Right atrium auricular region (tissue), 2 donors: Measurements from ENCODE around the gene EMC9. TPM values are rescaled to one million over a fixed set of nuclear protein-coding genes. Genes with fewer than 3 reads are reported as not detected.

Source experiments
- DNase-seq: peaks from one replicate; pipeline ENCODE4 v3.0.0-alpha.2; 2019; ENCODE audit warnings: low spot score
- H3K27ac ChIP-seq, 2 donors: fragments of 200-600 bp; sonication (generic); 1 replicate in 1 of 2; 2 replicates in 1 of 2; pipeline ENCODE4 v1.5.1; 2016 to 2019
- H3K27me3 ChIP-seq, 2 donors: fragments of 200-600 bp; sonication (generic); one replicate each; pipeline versions ENCODE4 v1.5.1 to v1.6.0; 2017 to 2019
- H3K36me3 ChIP-seq: fragments of 200-600 bp; sonication (generic); one replicate; pipeline ENCODE4 v1.5.1; 2016
- H3K4me1 ChIP-seq, 2 donors: fragments of 200-600 bp; sonication (generic); one replicate each; pipeline versions ENCODE4 v1.5.1 to v1.6.0; 2017 to 2019
- H3K4me3 ChIP-seq, 2 donors: fragments of 200-600 bp; sonication (generic); 1 replicate in 1 of 2; 2 replicates in 1 of 2; pipeline ENCODE4 v1.5.1; 2017 to 2019; ENCODE audit warnings: mild to moderate bottlenecking in 1 of 2, moderate library complexity in 1 of 2
- H3K9me3 ChIP-seq, 2 donors: fragments of 200-600 bp; sonication (generic); one replicate each; pipeline ENCODE4 v1.5.1; 2019
- total RNA-seq, 2 donors: library from RNA; depleted of rRNA; stranded (reverse); fragments of >200 nt; gene quantifications; one replicate each; pipeline ENCODE4 v1.1.0, GENCODE V29; 2016
- TF ChIP-seq, protein P1 (sequence below), 2 donors: fragments of 200-600 bp; sonication (generic); IDR thresholded peaks; one replicate each; pipeline ENCODE4 v1.5.1; 2019; ENCODE audit warnings: antibody characterized with exemption in 2 of 2

EMC9 gene
- total RNA-seq, 2 donors from 2014 or later: 9.9 to 16.8 TPM

DNA sequence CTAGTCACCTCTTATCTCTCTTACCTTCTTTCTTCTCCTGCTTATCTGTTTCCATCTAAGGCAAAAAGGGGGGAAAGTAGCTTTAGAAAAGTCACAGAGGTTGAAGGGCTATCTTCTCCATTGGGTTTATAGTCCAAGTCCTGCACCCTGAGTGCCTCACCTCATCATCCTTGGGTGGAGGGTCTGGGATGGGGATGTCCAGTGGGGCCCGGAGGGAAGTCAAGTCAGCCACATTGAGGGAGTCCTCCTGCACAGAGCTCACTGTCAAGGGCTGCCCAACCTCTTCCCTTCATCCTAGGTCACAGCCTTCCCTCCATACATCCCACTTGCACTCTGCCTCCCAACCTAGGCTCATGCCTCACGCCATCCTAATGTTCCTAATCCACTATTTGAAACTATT is 3.8 kb upstream of the EMC9 start:
- Histone ChIP-seq H3K27ac (no peak overlapping the region), H3K9me3 (no peaks in the 10 kb centered on the region), H3K27me3 (no peaks in the 10 kb centered on the region), H3K4me1 (peaks cover 0 to 45% of the 10 kb centered on the region in 2 donors), H3K36me3 (peaks cover 15% of the 10 kb centered on the region), H3K4me3 (no peak overlapping the region)
- TF ChIP-seq, protein P1, sequence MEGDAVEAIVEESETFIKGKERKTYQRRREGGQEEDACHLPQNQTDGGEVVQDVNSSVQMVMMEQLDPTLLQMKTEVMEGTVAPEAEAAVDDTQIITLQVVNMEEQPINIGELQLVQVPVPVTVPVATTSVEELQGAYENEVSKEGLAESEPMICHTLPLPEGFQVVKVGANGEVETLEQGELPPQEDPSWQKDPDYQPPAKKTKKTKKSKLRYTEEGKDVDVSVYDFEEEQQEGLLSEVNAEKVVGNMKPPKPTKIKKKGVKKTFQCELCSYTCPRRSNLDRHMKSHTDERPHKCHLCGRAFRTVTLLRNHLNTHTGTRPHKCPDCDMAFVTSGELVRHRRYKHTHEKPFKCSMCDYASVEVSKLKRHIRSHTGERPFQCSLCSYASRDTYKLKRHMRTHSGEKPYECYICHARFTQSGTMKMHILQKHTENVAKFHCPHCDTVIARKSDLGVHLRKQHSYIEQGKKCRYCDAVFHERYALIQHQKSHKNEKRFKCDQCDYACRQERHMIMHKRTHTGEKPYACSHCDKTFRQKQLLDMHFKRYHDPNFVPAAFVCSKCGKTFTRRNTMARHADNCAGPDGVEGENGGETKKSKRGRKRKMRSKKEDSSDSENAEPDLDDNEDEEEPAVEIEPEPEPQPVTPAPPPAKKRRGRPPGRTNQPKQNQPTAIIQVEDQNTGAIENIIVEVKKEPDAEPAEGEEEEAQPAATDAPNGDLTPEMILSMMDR (IDR thresholded peaks at IDR 0.05): no peak
- DNase-seq: no peak

DNA sequence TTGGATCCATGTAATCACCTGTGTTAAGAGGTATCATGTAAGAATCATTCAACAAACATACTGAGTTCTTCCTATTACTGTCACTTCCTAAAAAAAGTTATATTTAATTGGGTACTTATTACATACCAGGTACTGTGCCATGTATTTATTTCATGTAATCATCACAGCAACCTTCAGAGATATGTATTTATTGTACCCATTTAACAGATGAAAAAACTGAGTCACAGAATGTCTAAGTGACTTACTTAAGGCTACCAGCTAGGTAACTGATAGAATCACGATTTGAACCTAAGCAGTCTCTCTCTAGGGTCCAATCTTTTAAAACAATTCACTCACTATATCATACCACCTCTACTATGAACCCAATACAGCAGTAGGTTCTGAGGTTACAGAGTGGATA is 3.1 kb upstream of the EMC9 start:
- TF ChIP-seq, protein P1 (IDR thresholded peaks at IDR 0.05): no peak
- Histone ChIP-seq H3K4me3 (no peak overlapping the region), H3K27me3 (no peaks in the 10 kb centered on the region), H3K27ac (no peak overlapping the region), H3K4me1 (peaks cover 0 to 52% of the 10 kb centered on the region in 2 donors), H3K9me3 (no peaks in the 10 kb centered on the region), H3K36me3 (peaks cover 8% of the 10 kb centered on the region)
- no peak for DNase-seq

DNA sequence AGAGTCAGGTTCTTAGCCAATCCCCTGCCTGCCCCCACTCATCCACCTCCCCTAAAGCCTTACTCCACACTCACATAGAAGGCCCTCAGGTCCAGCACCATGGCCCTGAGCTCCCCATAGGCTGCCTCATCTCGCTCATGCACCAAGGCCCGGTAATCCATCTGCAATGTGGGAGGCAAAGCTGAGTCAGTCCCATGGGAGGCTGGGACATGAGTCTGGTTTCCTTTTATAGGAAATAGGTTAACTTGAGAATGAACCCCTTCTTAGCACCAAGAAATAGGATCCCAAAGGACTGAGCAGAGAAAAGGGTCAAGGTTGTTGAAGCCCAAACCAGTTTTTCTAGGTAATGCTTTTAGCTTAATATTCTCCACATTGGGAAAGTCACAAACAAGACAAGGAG is 2.1 kb upstream of the EMC9 start:
- Histone ChIP-seq H3K4me3 (no peak overlapping the region), H3K9me3 (no peaks in the 10 kb centered on the region), H3K27me3 (no peaks in the 10 kb centered on the region), H3K4me1 (peaks cover 0 to 52% of the 10 kb centered on the region in 2 donors), H3K36me3 (peaks cover 10% of the 10 kb centered on the region), H3K27ac (no peak overlapping the region)
- no peak for DNase-seq
- TF ChIP-seq, protein P1 (IDR thresholded peaks at IDR 0.05): no peak

DNA sequence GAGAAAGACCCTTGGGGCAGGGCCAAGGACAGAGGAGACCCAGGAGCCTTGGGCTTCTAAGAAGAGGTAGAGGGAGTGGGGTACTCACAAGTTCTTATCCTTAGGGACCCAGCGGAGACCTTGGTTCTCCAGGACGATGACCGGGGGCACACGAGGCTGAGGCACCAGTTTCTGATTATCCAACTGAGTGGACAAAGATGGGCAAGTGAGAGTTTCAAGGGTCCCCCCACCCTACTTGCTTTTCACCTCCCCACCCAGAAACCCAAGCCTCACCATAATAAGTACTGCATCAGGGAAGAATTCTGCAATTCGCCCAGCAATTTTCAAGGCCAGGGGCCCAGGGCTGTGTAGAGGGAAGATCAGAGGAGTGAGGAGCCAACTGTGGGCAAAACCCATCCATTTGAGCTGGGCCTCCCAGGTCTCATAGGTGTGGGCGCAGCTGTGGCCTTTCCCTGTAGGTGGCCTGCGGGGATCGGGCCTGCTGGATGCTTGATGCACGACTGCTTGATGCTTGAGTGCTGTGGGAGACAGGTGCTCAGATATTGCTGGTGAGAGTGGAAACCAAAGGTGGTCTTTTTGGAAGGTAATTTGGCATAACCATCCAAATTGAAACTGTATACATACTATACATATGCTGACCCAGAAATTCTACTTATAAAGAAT is 2.0 kb downstream of the EMC9 start:
- no peak for DNase-seq

DNA sequence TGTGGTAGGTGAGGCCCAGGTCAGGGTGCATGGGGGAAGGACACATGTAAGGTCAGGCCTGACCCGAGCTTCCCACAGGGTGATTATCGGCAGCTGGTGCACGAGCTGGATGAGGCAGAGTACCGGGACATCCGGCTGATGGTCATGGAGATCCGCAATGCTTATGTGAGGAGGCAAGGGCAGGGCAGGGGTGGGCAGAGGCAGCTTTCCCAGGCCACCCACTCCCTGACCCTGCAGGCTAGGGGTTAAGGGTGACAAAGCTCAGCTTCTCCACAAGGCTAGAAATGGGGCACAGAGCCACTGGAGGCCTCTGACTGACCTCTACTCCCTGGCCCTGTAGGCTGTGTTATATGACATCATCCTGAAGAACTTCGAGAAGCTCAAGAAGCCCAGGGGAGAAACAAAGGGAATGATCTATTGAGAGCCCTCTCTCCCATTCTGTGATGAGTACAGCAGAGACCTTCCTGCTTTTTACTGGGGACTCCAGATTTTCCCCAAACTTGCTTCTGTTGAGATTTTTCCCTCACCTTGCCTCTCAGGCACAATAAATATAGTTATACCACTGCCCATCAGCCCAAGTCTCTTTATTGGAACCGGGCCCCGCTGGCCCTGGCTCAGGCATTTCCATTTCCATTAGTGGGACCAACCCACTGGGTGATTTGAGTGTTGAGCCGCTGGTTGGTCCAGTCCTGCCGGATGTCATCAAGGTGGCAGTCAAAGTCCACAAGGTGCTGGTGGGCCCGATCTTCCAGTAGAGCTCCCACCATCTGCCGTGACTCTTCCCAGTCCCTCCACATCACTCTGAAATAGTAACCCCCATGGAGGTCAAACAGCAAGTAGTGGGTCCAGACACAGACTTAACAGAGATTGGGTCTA is 2.8 kb downstream of the EMC9 start:
- Histone ChIP-seq H3K9me3 (no peaks in the 10 kb centered on the region), H3K36me3 (peaks cover 19% of the 10 kb centered on the region), H3K27ac (peak overlapping the region in 1 of 2 donors; percentile 16), H3K4me1 (peaks cover 0 to 57% of the 10 kb centered on the region in 2 donors), H3K27me3 (no peaks in the 10 kb centered on the region), H3K4me3 (no peak overlapping the region)
- TF ChIP-seq, protein P1 (IDR thresholded peaks at IDR 0.05): no peak
- DNase-seq: no peak

More for the DNA sequence above, 2.0 kb downstream of the EMC9 start:
- TF ChIP-seq, protein P1 (IDR thresholded peaks at IDR 0.05): no peak
- H3K27ac ChIP-seq: no peak overlapping the region
- no peaks in the 10 kb centered on the region for H3K9me3 ChIP-seq
- no peaks in the 10 kb centered on the region for H3K27me3 ChIP-seq
- H3K36me3 ChIP-seq: peaks cover 19% of the 10 kb centered on the region
- peaks cover 0 to 57% of the 10 kb centered on the region in 2 donors for H3K4me1 ChIP-seq
- no peak overlapping the region for H3K4me3 ChIP-seq
